ENCODE data around the gene CPVL. TPM values are rescaled to one million over a fixed set of nuclear protein-coding genes. Genes with fewer than 3 reads are reported as not detected.

Gene CPVL
- total RNA-seq, 1 donor from 2014 or later: 49.4 TPM

GRCh38 chr7:28981161-28981465 is 165.2 kb downstream of the CPVL start:
- no peak for TF ChIP-seq CTCF (IDR thresholded peaks at IDR 0.05)
- Histone ChIP-seq H3K27me3 (ENCODE audit: low read depth) (no peaks in the 10 kb centered on the region), H3K4me3 (no peak overlapping the region), H3K9me3 (no peaks in the 10 kb centered on the region), H3K4me1 (peaks cover 27% of the 10 kb centered on the region), H3K36me3 (no peaks in the 10 kb centered on the region), H3K27ac (peak overlapping the region; percentile 16)
- no peak for DNase-seq
- intact Hi-C loops (cut with DNase I): no loop called here
- ATAC-seq: no peak

GRCh38 chr7:28980451-28981160 is 165.7 kb downstream of the CPVL start:
- peaks cover 22% of the 10 kb centered on the region for H3K4me1 ChIP-seq
- intact Hi-C loops (cut with DNase I): no loop called here
- no peaks in the 10 kb centered on the region for H3K36me3 ChIP-seq
- H3K9me3 ChIP-seq: no peaks in the 10 kb centered on the region
- no peaks in the 10 kb centered on the region for H3K27me3 ChIP-seq (ENCODE audit: low read depth)
- DNase-seq: no peak
- H3K4me3 ChIP-seq: no peak overlapping the region
- no peak for TF ChIP-seq CTCF (IDR thresholded peaks at IDR 0.05)
- H3K27ac ChIP-seq: peak overlapping the region; percentile 16
- ATAC-seq: peak in 1 of 2 donors; percentile 51

- ATAC-seq (no peak), DNase-seq (no peak)
- intact Hi-C loops (cut with DNase I): no loop called here
- H3K4me1 ChIP-seq: peaks cover 14% of the 10 kb centered on the region
- H3K9me3 ChIP-seq: no peaks in the 10 kb centered on the region
- no peak overlapping the region for H3K4me3 ChIP-seq
- no peak overlapping the region for H3K27ac ChIP-seq
- no peaks in the 10 kb centered on the region for H3K36me3 ChIP-seq
- TF ChIP-seq CTCF (IDR thresholded peaks at IDR 0.05): no peak
- no peaks in the 10 kb centered on the region for H3K27me3 ChIP-seq (ENCODE audit: low read depth)
Measured at GRCh38 chr7:28979776-28980175, 166.6 kb downstream of the CPVL start.

- Histone ChIP-seq H3K27ac (no peak overlapping the region), H3K9me3 (peaks cover 4% of the 10 kb centered on the region), H3K4me3 (no peak overlapping the region), H3K36me3 (no peaks in the 10 kb centered on the region), H3K27me3 (ENCODE audit: low read depth) (no peaks in the 10 kb centered on the region), H3K4me1 (peaks cover 4% of the 10 kb centered on the region)
- TF ChIP-seq CTCF (IDR thresholded peaks at IDR 0.05): no peak
- DNase-seq (no peak), ATAC-seq (no peak)
- intact Hi-C loops (cut with DNase I): no loop called here
Measured at GRCh38 chr7:28977881-28978280, 168.5 kb downstream of the CPVL start.

GRCh38 chr7:28976022-28976421 is 170.3 kb downstream of the CPVL start:
- intact Hi-C loops (cut with DNase I): no loop called here
- DNase-seq: no peak
- no peak overlapping the region for H3K4me3 ChIP-seq
- no peaks in the 10 kb centered on the region for H3K27me3 ChIP-seq (ENCODE audit: low read depth)
- no peaks in the 10 kb centered on the region for H3K36me3 ChIP-seq
- no peak for TF ChIP-seq CTCF (IDR thresholded peaks at IDR 0.05)
- no peak for ATAC-seq
- H3K27ac ChIP-seq: no peak overlapping the region
- peaks cover 3% of the 10 kb centered on the region for H3K4me1 ChIP-seq
- H3K9me3 ChIP-seq: peaks cover 21% of the 10 kb centered on the region
